ENCODE measurements around the gene RNF186.
A peak's percentile ranks its signal among the peaks of the same experiment; 100 is the strongest.
"Not testable (repeated sequence)": the region's sequence is repeated elsewhere in the genome, so short reads cannot be mapped to it uniquely, and the experiment has no call there.

The RNF186 gene

DNA sequence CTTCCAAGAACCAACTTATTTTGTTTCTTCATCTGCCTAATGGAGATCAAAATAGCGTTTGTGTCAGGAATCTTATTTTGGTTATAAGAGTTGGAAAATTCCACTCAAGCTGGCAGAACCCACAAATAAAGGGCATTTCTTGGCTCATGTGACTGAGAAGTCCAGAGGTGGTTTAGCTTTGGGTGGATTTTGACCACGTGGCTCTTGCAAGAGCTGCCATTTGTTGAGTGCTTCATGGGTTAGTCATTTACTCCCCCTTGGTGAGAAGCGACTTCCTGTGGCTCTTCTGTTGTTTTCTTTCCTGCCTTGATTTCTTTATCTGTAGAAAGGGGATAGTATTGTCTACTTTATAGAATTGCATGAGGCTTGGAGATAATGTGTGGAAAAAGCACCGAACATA is 9.5 kb upstream of the RNF186 start:
- DNase-seq (ENCODE audit: low read depth in 3 of 3): no peak

DNA sequence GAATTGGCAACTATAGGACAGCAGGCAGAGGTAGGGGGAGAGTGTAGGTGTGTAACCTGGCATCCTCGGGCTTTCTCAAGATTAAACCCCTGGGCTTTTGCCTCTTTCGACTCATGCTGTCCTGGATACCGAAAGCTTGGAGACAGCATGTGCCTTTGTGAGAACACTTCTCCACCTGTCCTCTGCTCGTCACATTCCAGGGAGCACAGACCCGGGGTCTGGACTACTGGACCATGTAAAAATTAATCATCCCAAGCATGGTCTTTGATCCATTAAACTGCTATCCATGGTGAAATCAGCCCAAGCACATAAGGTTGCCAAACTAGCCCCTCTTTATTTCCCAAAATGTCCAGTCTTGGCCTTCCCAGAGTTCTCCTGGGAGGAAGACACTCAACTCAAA is 9.0 kb upstream of the RNF186 start:
- no peak for DNase-seq (ENCODE audit: low read depth in 3 of 3)

DNA sequence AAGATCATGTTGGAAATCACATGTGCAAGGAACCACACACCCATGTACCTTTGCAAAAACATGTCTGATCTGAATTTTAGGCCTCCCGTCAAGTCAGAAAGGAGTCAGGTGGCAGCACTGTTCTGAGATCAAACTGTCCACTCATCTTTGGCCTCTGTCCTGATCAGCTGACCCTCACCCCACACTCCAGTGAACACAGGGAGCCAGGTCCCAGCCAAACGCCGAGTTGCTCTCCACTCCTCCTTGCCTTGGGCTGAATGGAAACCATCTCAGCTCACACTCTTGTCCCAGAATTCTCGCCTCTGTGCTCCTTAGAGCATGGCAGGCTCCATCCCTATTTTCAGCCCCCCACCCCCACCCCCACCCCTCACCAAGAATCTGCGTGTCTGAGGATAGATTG is 4.6 kb upstream of the RNF186 start:
- no peak for DNase-seq (ENCODE audit: low read depth in 3 of 3)

DNA sequence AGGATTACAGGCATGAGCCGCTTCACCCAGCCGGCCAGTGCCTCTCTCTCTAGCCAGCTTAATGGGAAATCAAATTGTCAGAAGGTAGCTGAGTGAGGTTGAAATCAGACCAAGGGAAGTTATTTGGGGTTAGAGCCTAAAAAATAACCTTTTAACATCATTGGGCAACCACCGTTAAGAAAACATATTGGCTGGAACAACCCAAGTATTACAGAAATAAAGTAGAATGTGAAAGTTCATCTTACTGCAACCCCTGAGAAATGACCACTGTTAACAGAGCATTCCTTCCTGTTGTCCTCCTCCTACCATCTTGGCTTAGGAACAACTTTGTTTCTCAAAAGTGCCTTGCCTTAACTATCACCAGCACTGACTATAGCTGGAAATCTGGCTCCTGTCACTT is 3.2 kb upstream of the RNF186 start:
- no peak for DNase-seq (ENCODE audit: low read depth in 3 of 3)

GRCh38 chr1:19817160-19817559 is 2.1 kb upstream of the RNF186 start:
- DNase-seq (ENCODE audit: low read depth in 3 of 3): no peak

- DNase-seq (ENCODE audit: low read depth in 3 of 3): not testable (repeated sequence)
Measured at GRCh38 chr1:19816737-19817086, 1.6 kb upstream of the RNF186 start.

GRCh38 chr1:19815801-19816736 is 986 bp upstream of the RNF186 start:
- DNase-seq (ENCODE audit: low read depth in 3 of 3): no peak

- DNase-seq (ENCODE audit: low read depth in 3 of 3): no peak
Measured at GRCh38 chr1:19814244-19814661, 830 bp downstream of the RNF186 start.

GRCh38 chr1:19813643-19813960 is 1.5 kb downstream of the RNF186 start:
- DNase-seq (ENCODE audit: low read depth in 3 of 3): no peak

GRCh38 chr1:19812875-19813642 is 2.0 kb downstream of the RNF186 start:
- DNase-seq (ENCODE audit: low read depth in 3 of 3): no peak

GRCh38 chr1:19811206-19811851 is 3.8 kb downstream of the RNF186 start:
- DNase-seq (ENCODE audit: low read depth in 3 of 3): peak; percentile 13 to 50 (median 19)

DNA sequence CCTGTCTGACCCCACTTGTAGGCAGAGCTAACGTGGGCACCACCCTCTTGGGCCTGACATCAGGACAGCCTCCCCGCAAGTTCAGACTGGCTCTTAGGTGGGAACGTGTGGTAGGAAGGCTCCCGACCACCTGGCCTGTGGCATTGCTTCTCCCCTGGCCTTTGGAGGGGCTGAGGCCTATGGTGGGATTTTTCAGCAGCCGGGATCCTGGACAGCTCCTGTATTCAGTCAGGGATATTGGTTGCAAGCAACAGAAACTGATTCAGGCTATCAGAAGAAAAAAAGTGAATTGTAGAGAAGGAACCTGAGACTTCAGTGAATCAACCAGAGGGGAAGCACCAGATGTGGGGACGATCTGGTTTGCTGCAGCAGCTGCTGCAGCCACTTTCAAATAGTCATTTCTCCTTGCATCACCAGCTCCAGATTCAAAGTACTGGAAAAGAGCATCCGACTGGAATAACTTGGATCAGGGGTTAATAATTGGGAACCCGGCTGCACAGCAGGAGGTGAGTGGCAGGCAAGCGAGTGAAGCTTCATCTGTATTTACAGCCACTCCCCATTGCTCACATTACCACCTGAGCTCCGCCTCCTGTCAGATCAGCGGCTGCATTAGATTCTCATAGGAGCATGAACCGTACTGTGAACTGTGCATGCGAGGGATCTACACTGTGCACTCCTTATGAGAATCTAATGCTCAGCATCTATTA is 5.9 kb downstream of the RNF186 start:
- no peak for DNase-seq (ENCODE audit: low read depth in 3 of 3)

DNA sequence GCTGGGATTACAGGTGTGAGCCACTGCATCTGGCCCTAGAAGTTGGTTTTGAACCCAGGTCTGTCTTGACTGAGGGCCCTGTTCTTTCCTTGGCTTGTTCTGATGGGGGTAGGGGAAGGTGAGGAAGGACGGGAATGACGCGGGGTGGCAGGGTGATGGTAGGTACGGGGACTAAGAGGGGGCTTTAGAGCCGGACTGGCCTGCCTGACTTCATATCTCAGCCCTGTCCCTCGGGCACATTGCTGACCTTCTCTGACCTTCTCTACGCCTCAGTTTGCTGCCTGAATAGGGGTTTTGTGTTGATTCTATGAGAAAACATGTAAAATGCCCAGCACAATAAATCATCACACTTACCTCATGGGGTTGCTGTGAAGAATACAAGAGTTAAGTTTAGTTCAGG is 6.7 kb downstream of the RNF186 start:
- no peak for DNase-seq (ENCODE audit: low read depth in 3 of 3)

- no peak for DNase-seq (ENCODE audit: low read depth in 3 of 3)
Measured at GRCh38 chr1:19804831-19805251, 10.2 kb downstream of the RNF186 start.

- no peak for DNase-seq (ENCODE audit: low read depth in 3 of 3)
Measured at GRCh38 chr1:19802269-19802668, 12.8 kb downstream of the RNF186 start.

GRCh38 chr1:19800076-19800804 is 14.8 kb downstream of the RNF186 start:
- peak; percentile 8 to 30 (median 19) for DNase-seq (ENCODE audit: low read depth in 3 of 3)

GRCh38 chr1:19799230-19800075 is 15.6 kb downstream of the RNF186 start, which contains the start of gene TMCO4:
TMCO4 (minus strand) TSS chr1:19799916; CDS start chr1:19780758, 19,158 bp downstream.
- DNase-seq (ENCODE audit: low read depth in 3 of 3): peak; percentile 29 to 40 (median 29)

GRCh38 chr1:19798486-19799229 is 16.4 kb downstream of the RNF186 start:
- DNase-seq (ENCODE audit: low read depth in 3 of 3): no peak

DNA sequence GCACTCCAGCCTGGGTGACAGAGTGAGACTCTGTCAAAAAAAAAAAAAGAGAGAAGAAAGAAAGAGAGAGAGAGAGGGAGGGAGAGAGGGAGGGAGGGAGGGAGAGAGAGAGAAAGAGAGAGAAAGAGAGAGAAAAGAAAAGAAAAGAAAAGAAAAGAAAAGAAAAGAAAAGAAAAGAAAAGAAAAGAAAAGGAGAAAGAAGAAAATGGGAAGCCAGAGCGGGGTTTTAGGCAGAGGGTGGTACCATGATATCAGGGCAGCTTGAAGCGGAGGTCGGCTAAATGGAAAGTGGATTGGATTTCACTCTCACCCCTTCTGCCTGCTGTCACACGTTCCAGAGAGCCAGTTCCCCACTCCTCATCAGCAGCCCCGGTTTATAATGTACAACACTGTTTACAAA is 17.3 kb downstream of the RNF186 start:
- no peak for DNase-seq (ENCODE audit: low read depth in 3 of 3)
